ENCODE measurements around the gene TM7SF3.

Gene TM7SF3

GRCh38 chr12:26936559-26937442, 77.4 kb downstream of the TM7SF3 start:
- H3K4me3 ChIP-seq (ENCODE audit: low read depth, low read length): peak overlapping the region; percentile 96
- no peak for TF ChIP-seq CTCF (IDR thresholded peaks at IDR 0.05; ENCODE audit: borderline replicate concordance, insufficient read depth, low read depth, low read length)

GRCh38 chr12:26935636-26936378, 78.4 kb downstream of the TM7SF3 start:
- H3K4me3 ChIP-seq (ENCODE audit: low read depth, low read length): no peak overlapping the region
- no peak for TF ChIP-seq CTCF (IDR thresholded peaks at IDR 0.05; ENCODE audit: borderline replicate concordance, insufficient read depth, low read depth, low read length)

GRCh38 chr12:26929590-26929989, 84.6 kb downstream of the TM7SF3 start:
- no peak overlapping the region for H3K4me3 ChIP-seq (ENCODE audit: low read depth, low read length)
- no peak for TF ChIP-seq CTCF (IDR thresholded peaks at IDR 0.05; ENCODE audit: borderline replicate concordance, insufficient read depth, low read depth, low read length)

GRCh38 chr12:26928661-26929060, 85.5 kb downstream of the TM7SF3 start:
- TF ChIP-seq CTCF (IDR thresholded peaks at IDR 0.05; ENCODE audit: borderline replicate concordance, insufficient read depth, low read depth, low read length): no peak

More at GRCh38 chr12:26928661-26929060, 85.5 kb downstream of the TM7SF3 start:
- no peak overlapping the region for H3K4me3 ChIP-seq (ENCODE audit: low read depth, low read length)
